K562 (cell line): ENCODE data around the gene AGPAT3. TPM values are rescaled to one million over a fixed set of nuclear protein-coding genes. Genes with fewer than 3 reads are reported as not detected.

Experiments
- ATF4 ChIP-seq: fragments of 450-650 bp; formaldehyde crosslinking; IDR thresholded peaks from 2 replicates; pipeline ENCODE4 v1.4.0; 2022; ENCODE audit warnings: mild to moderate bottlenecking, moderate library complexity
- BMI1 ChIP-seq: fragments of 150-350 bp; IDR thresholded peaks from 2 replicates; pipeline ENCODE4 v1.6.1; 2014; ENCODE audit warnings: low read length
- CBFA2T3 ChIP-seq: fragments of 450-650 bp; IDR thresholded peaks from 2 replicates; pipeline ENCODE4 v1.6.1; 2017
- CREM ChIP-seq: IDR thresholded peaks from 2 replicates; pipeline ENCODE4 v1.6.1; 2014; ENCODE audit warnings: antibody characterized with exemption, low read depth
- CXXC5 ChIP-seq: fragments of 250-450 bp; sonication (Bioruptor Pico); IDR thresholded peaks from 2 replicates; pipeline ENCODE4 v1.8.0; 2022; ENCODE audit warnings: inconsistent platforms, mild to moderate bottlenecking, moderate library complexity
- ELF4 ChIP-seq: fragments of 450-650 bp; formaldehyde crosslinking; IDR thresholded peaks from 2 replicates; pipeline ENCODE4 v1.4.0; 2022; ENCODE audit warnings: missing genetic modification characterization
- ERF ChIP-seq: fragments of 450-650 bp; formaldehyde crosslinking; IDR thresholded peaks from 2 replicates; pipeline ENCODE4 v1.4.0; 2020; ENCODE audit warnings: mild to moderate bottlenecking, mixed read lengths
- FOXK1 ChIP-seq: sonication (generic); formaldehyde crosslinking; IDR thresholded peaks from 2 replicates; pipeline ENCODE4 v1.8.0; 2022; ENCODE audit warnings: missing genetic modification reagents, mild to moderate bottlenecking, borderline replicate concordance
- HNRNPLL ChIP-seq: fragments of 200-400 bp; formaldehyde crosslinking; IDR thresholded peaks from 2 replicates; pipeline ENCODE4 v1.6.1; 2017; ENCODE audit warnings: low read length, low read depth, mild to moderate bottlenecking; ENCODE audit not compliant: poor library complexity, severe bottlenecking
- KLF16 ChIP-seq: IDR thresholded peaks from 2 replicates; pipeline ENCODE4 v1.6.1; 2016; ENCODE audit warnings: antibody characterized with exemption
- MLX ChIP-seq, 2 experiments: fragments of 450-650 bp in 1 of 2; sonication (generic) in 1 of 2; formaldehyde crosslinking; conservative IDR thresholded peaks; 2 replicates each; pipeline versions ENCODE4 v1.4.0 to v1.8.1; 2020 to 2022; ENCODE audit warnings: mild to moderate bottlenecking in 1 of 2, missing genetic modification reagents in 1 of 2
- PTTG1 ChIP-seq: fragments of 450-650 bp; IDR thresholded peaks from 2 replicates; pipeline ENCODE4 v1.6.1; 2016; ENCODE audit warnings: low read depth, mild to moderate bottlenecking, missing genetic modification characterization, missing compliant biosample characterization
- SAFB ChIP-seq: fragments of 200-400 bp; formaldehyde crosslinking; IDR thresholded peaks from 2 replicates; pipeline ENCODE4 v1.6.1; 2017; ENCODE audit warnings: low read depth, low read length, borderline replicate concordance
- SMARCA4 ChIP-seq: fragments of 450-650 bp; IDR thresholded peaks from 2 replicates; pipeline ENCODE4 v1.6.1; 2016
- SRSF1 ChIP-seq: fragments of 200-400 bp; formaldehyde crosslinking; IDR thresholded peaks from 2 replicates; pipeline ENCODE4 v1.6.1; 2017; ENCODE audit warnings: mild to moderate bottlenecking, low read depth, low read length, moderate library complexity
- TEAD1 ChIP-seq, 2 experiments: fragments of 450-650 bp in 1 of 2; sonication (generic) in 1 of 2; formaldehyde crosslinking; IDR thresholded peaks; 2 replicates each; pipeline versions ENCODE4 v1.4.0 to v1.8.0; 2020 to 2022; ENCODE audit warnings: mild to moderate bottlenecking in 2 of 2, missing genetic modification reagents in 1 of 2
- ZNF197 ChIP-seq: fragments of 200-800 bp; sonication (Bioruptor generic); IDR thresholded peaks from 2 replicates; pipeline ENCODE4 v1.6.1; 2016; ENCODE audit warnings: low read depth, missing genetic modification characterization, missing compliant biosample characterization
- ZNF232 ChIP-seq: sonication (generic); formaldehyde crosslinking; IDR thresholded peaks from 2 replicates; pipeline ENCODE4 v1.8.0; 2022; ENCODE audit warnings: mild to moderate bottlenecking, missing genetic modification reagents
- ZNF449 ChIP-seq: fragments of 250-450 bp; sonication (Bioruptor Pico); IDR thresholded peaks from 2 replicates; pipeline ENCODE4 v1.8.0; 2022; ENCODE audit warnings: moderate library complexity, mild to moderate bottlenecking, inconsistent platforms
- ZNF511 ChIP-seq: sonication (generic); formaldehyde crosslinking; IDR thresholded peaks from 2 replicates; pipeline ENCODE4 v1.8.0; 2022; ENCODE audit warnings: mild to moderate bottlenecking, missing genetic modification reagents
- ZNF639 ChIP-seq, 2 experiments: fragments of 200-800 bp in 1 of 2; sonication (Bioruptor generic) in 1 of 2; sonication (generic) in 1 of 2; formaldehyde crosslinking in 1 of 2; IDR thresholded peaks in 1 of 2; conservative IDR thresholded peaks in 1 of 2; 2 replicates each; pipeline versions ENCODE4 v1.5.0 to v1.6.1; 2016 to 2020; ENCODE audit warnings: missing compliant biosample characterization in 1 of 2, missing genetic modification characterization in 1 of 2, missing genetic modification reagents in 1 of 2
- polyA plus RNA-seq, 8 experiments: library from polyadenylated mRNA; depleted of rRNA in 4 of 8; stranded (reverse) in 5 of 8; unstranded in 3 of 8; fragments of >200 nt; fragmentation: Nextera tagmentation in 2 of 8; fragmentation: Illumina TruSeq in 1 of 8; extraction: Ambion mirVana in 2 of 8; extraction: Trizol in 1 of 8; gene quantifications; 2 replicates each; pipeline versions ENCODE4 v1.2.1 to v1.2.3, GENCODE V29; 2011 to 2014; ENCODE audit warnings: inconsistent platforms in 1 of 8, missing spikeins in 1 of 8
- total RNA-seq, 7 experiments: library from RNA; depleted of rRNA in 6 of 7; stranded (reverse); fragments of >200 nt in 6 of 7; fragmentation: Illumina TruSeq in 2 of 7; extraction: Trizol in 2 of 7; gene quantifications; 2 replicates each; pipeline versions ENCODE4 v1.2.1 to v1.2.3, GENCODE V29; 2011 to 2021; ENCODE audit warnings: low replicate concordance in 1 of 7
- TF ChIP-seq, protein P1 (sequence below): fragments of 450-650 bp; formaldehyde crosslinking; conservative IDR thresholded peaks from 2 replicates; pipeline ENCODE4 v1.4.0; 2022; ENCODE audit warnings: mild to moderate bottlenecking, missing genetic modification characterization

Gene AGPAT3
- total and polyA plus RNA-seq, 9 of the 15 experiments (the other 6 are each of a cell fraction or from before 2014, with no cell fraction given), result 1.5 to 88.4 (median 35.7) TPM

DNA sequence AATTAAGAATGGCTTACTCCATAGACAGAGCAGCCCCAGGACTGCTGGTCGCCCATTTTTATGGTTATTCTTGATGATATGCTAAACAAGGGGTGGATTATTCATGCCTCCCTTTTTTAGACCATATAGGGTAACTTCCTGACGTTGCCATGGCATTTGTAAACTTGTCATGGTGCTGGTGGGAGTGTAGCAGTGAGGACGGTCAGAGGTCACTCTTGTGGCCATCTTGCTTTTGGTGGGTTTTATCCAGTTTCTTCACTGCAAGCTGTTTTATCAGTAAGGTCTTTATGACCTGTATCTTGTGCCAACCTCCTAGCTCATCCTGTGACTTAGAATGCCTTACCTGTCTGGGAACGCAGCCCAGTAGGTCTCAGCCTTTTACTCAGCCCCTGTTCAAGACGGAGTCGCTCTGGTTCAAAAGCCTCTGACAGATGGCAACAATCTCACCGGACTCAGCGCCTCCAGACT is 5.2 kb upstream of the AGPAT3 start (continued):
- TF ChIP-seq ZNF639 (CRISPR knock-in tag; conservative IDR thresholded peaks at IDR 0.05 in 1 of 2, IDR thresholded peaks at IDR 0.05 in 1 of 2) (peak in 1 of 2 experiments; percentile 85; a peak in 2 of 4 replicates), SMARCA4 (no peak), ZNF449 (CRISPR knock-in tag) (0 out of 2 replicates have a peak, but pooled peaks have one; percentile 71), HNRNPLL (no peak), ELF4 (CRISPR knock-in tag) (0 out of 2 replicates have a peak, but pooled peaks have one; percentile 42), CREM (peak; percentile 2; the same call in 1 of the 2 replicates), ERF (0 out of 2 replicates have a peak, but pooled peaks have one; percentile 78), ZNF232 (no peak), ZNF197 (CRISPR knock-in tag) (peak; percentile 80), TEAD1 (CRISPR knock-in tag; IDR thresholded peaks at IDR 0.05) (peak; percentile 37 to 69; a peak in 2 of 4 replicates), SAFB (no peak), ZNF511 (CRISPR knock-in tag) (no peak), ATF4 (CRISPR knock-in tag) (peak; percentile 68), CXXC5 (CRISPR knock-in tag) (peak; percentile 8), FOXK1 (CRISPR knock-in tag) (0 out of 2 replicates have a peak, but pooled peaks have one; percentile 37), KLF16 (0 out of 2 replicates have a peak, but pooled peaks have one; percentile 16), MLX (CRISPR knock-in tag; conservative IDR thresholded peaks at IDR 0.05) (0 out of 4 replicates have a peak, but pooled peaks of 1 of the 2 experiments have one; percentile 52), CBFA2T3 (peak; percentile 23; the same call in 1 of the 2 replicates), PTTG1 (tag) (no peak), SRSF1 (no peak), BMI1 (peak; percentile 71; the same call in 1 of the 2 replicates)
- TF ChIP-seq, protein P1, sequence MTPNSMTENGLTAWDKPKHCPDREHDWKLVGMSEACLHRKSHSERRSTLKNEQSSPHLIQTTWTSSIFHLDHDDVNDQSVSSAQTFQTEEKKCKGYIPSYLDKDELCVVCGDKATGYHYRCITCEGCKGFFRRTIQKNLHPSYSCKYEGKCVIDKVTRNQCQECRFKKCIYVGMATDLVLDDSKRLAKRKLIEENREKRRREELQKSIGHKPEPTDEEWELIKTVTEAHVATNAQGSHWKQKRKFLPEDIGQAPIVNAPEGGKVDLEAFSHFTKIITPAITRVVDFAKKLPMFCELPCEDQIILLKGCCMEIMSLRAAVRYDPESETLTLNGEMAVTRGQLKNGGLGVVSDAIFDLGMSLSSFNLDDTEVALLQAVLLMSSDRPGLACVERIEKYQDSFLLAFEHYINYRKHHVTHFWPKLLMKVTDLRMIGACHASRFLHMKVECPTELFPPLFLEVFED (CRISPR knock-in tag), result peak; percentile 80; the same call in 1 of the 2 replicates
